K562 treated with DMSO at 1 percent for 12 hours (cell line): ENCODE data around the gene CTAGE9. TPM values are rescaled to one million over a fixed set of nuclear protein-coding genes. Genes with fewer than 3 reads are reported as not detected.

Experiments used
- total RNA-seq: library from RNA; unstranded; fragments of 300-600 nt; gene quantifications from 2 replicates; pipeline ENCODE4 v1.2.3, GENCODE V29; 2022; ENCODE audit not compliant: insufficient read depth

The CTAGE9 gene
- total RNA-seq, result not detected in 2 replicates

GRCh38 chr6:131710917-131711316, at the start of gene CTAGE9:
TSS of gene CTAGE9 (minus strand) at chr6:131711017. CDS start at chr6:131711017, 0 bp downstream.

Other genes starting within 250 kb of the CTAGE9 start
- not detected in 2 replicates for gene ARG1, start 137.8 kb downstream of the CTAGE9 start, total RNA-seq
- gene MED23, start 82.8 kb downstream of the CTAGE9 start, total RNA-seq, result 4.7 and 17.7 TPM in 2 replicates
- gene ENPP3, start 73.7 kb downstream of the CTAGE9 start, total RNA-seq, result 1.4 and 3.2 TPM in 2 replicates
- not detected in 2 replicates for gene OR2A4, start 9.6 kb downstream of the CTAGE9 start, total RNA-seq
- not detected in 2 replicates for gene ENPP1, start 97.0 kb upstream of the CTAGE9 start, total RNA-seq
- not detected in 2 replicates for gene CCN2, start 240.4 kb upstream of the CTAGE9 start, total RNA-seq